ENCODE data around the gene AVEN.
"Not testable (repeated sequence)": the region's sequence is repeated elsewhere in the genome, so short reads cannot be mapped to it uniquely, and the experiment has no call there.

The AVEN gene

GRCh38 chr15:34006381-34006780 lies 32.6 kb downstream of the AVEN start:
- TF ChIP-seq CTCF (IDR thresholded peaks at IDR 0.05; ENCODE audit: extremely low read depth, missing control alignments) = no peak
- DNase-seq (ENCODE audit: low spot score) = no peak

GRCh38 chr15:34001536-34001935 lies 37.5 kb downstream of the AVEN start:
- no peak for DNase-seq (ENCODE audit: low spot score)
- no peak for TF ChIP-seq CTCF (IDR thresholded peaks at IDR 0.05; ENCODE audit: extremely low read depth, missing control alignments)

GRCh38 chr15:33995666-33996065 lies 43.3 kb downstream of the AVEN start:
- not testable (repeated sequence) for DNase-seq (ENCODE audit: low spot score)

- TF ChIP-seq CTCF (IDR thresholded peaks at IDR 0.05; ENCODE audit: extremely low read depth, missing control alignments) = peak; percentile 12
- no peak for DNase-seq (ENCODE audit: low spot score)
These were observed 44.9 kb downstream of the AVEN start for GRCh38 chr15:33994005-33994615.

- no peak for DNase-seq (ENCODE audit: low spot score)
- TF ChIP-seq CTCF (IDR thresholded peaks at IDR 0.05; ENCODE audit: extremely low read depth, missing control alignments) = no peak
These were observed 50.6 kb downstream of the AVEN start for GRCh38 chr15:33988384-33988783.

GRCh38 chr15:33987444-33987843 lies 51.6 kb downstream of the AVEN start:
- DNase-seq (ENCODE audit: low spot score) = no peak
- no peak for TF ChIP-seq CTCF (IDR thresholded peaks at IDR 0.05; ENCODE audit: extremely low read depth, missing control alignments)

GRCh38 chr15:33985751-33986150 lies 53.3 kb downstream of the AVEN start:
- DNase-seq (ENCODE audit: low spot score) = no peak
- no peak for TF ChIP-seq CTCF (IDR thresholded peaks at IDR 0.05; ENCODE audit: extremely low read depth, missing control alignments)

- no peak for TF ChIP-seq CTCF (IDR thresholded peaks at IDR 0.05; ENCODE audit: extremely low read depth, missing control alignments)
- DNase-seq (ENCODE audit: low spot score) = no peak
These were observed 53.7 kb downstream of the AVEN start for GRCh38 chr15:33985287-33985686.
